CD14-positive monocyte (primary cell): ENCODE data around the gene ZNF619. TPM values are rescaled to one million over a fixed set of nuclear protein-coding genes. Genes with fewer than 3 reads are reported as not detected.

Source experiments
- DNase-seq, 3 donors: peaks; one replicate each; pipeline ENCODE4 v3.0.0-alpha.2; 2011 to 2022
- H2AFZ ChIP-seq: 2 replicates; pipeline ENCODE4 v1.6.0; 2012; ENCODE audit warnings: mild to moderate bottlenecking, low read depth, low read length, inconsistent platforms; ENCODE audit not compliant: insufficient read depth, poor library complexity, severe bottlenecking
- H3K27ac ChIP-seq, 2 donors: 1 replicate in 1 of 2; 2 replicates in 1 of 2; pipeline ENCODE4 v1.5.1; 2012 to 2013; ENCODE audit warnings: low read length in 2 of 2, control low read depth in 1 of 2, inconsistent platforms in 1 of 2, low read depth in 1 of 2, mild to moderate bottlenecking in 1 of 2
- H3K27me3 ChIP-seq, 2 donors: one replicate each; pipeline versions ENCODE4 v1.6.0 to v1.6.1; 2011 to 2013; ENCODE audit warnings: low read length in 2 of 2; ENCODE audit not compliant: control insufficient read depth in 2 of 2, insufficient read depth in 2 of 2
- H3K36me3 ChIP-seq, 2 donors: replicated peaks in 1 of 2; 1 replicate in 1 of 2; 2 replicates in 1 of 2; pipeline versions ENCODE4 v1.5.1 to v1.6.1; 2012 to 2013; ENCODE audit warnings: low read length in 2 of 2, control low read depth in 1 of 2, inconsistent platforms in 1 of 2, mild to moderate bottlenecking in 1 of 2; ENCODE audit not compliant: insufficient read depth in 2 of 2, control insufficient read depth in 1 of 2
- H3K4me1 ChIP-seq, 2 donors: 1 replicate in 1 of 2; 2 replicates in 1 of 2; pipeline versions ENCODE4 v1.5.1 to v1.6.1; 2012 to 2013; ENCODE audit warnings: low read length in 2 of 2, control low read depth in 1 of 2, inconsistent platforms in 1 of 2, mild to moderate bottlenecking in 1 of 2, moderate library complexity in 1 of 2; ENCODE audit not compliant: insufficient read depth in 2 of 2, control insufficient read depth in 1 of 2
- H3K4me2 ChIP-seq: replicated peaks from 2 replicates; pipeline ENCODE3; 2012; ENCODE audit warnings: low read length, moderate library complexity, mild to moderate bottlenecking; ENCODE audit not compliant: poor library complexity, severe bottlenecking; ENCODE audit errors: extremely low read depth
- H3K4me3 ChIP-seq, 3 experiments: fragments of 200-600 bp in 1 of 3; sonication (generic) in 1 of 3; replicated peaks in 1 of 3; 1 replicate in 2 of 3; 2 replicates in 1 of 3; pipeline ENCODE4 v1.5.1; 2011 to 2013; ENCODE audit warnings: low read length in 3 of 3, mild to moderate bottlenecking in 3 of 3, control low read depth in 2 of 3, low read depth in 2 of 3, inconsistent platforms in 1 of 3, moderate library complexity in 1 of 3
- H3K79me2 ChIP-seq: 2 replicates; pipeline ENCODE4 v1.6.0; 2012; ENCODE audit warnings: mild to moderate bottlenecking, control low read depth, inconsistent platforms, low read length, moderate library complexity; ENCODE audit not compliant: insufficient read depth
- H3K9ac ChIP-seq: 2 replicates; pipeline ENCODE4 v1.6.0; 2017; ENCODE audit warnings: low read length, mild to moderate bottlenecking; ENCODE audit not compliant: insufficient read depth, poor library complexity, severe bottlenecking
- H3K9me3 ChIP-seq, 2 donors: replicated peaks in 1 of 2; 1 replicate in 1 of 2; 2 replicates in 1 of 2; pipeline versions ENCODE4 v1.5.1 to v1.6.1; 2012 to 2013; ENCODE audit warnings: low read length in 2 of 2, control low read depth in 1 of 2; ENCODE audit not compliant: control insufficient read depth in 1 of 2, insufficient read depth in 1 of 2
- H4K20me1 ChIP-seq: 2 replicates; pipeline ENCODE4 v1.6.0; 2012; ENCODE audit warnings: mild to moderate bottlenecking, low read length, control low read depth, moderate library complexity; ENCODE audit not compliant: insufficient read depth
- H3K27ac Mint-ChIP-seq, 7 donors: one replicate each; pipeline ENCODE4 v1.8.0; 2020; ENCODE audit warnings: mild to moderate bottlenecking in 7 of 7, mixed read lengths in 7 of 7, moderate library complexity in 6 of 7, inconsistent platforms in 2 of 7
- H3K27me3 Mint-ChIP-seq, 3 donors: one replicate each; pipeline ENCODE4 v1.8.0; 2021 to 2022; ENCODE audit warnings: low read depth in 3 of 3, mild to moderate bottlenecking in 3 of 3, mixed read lengths in 3 of 3, moderate library complexity in 3 of 3, inconsistent platforms in 1 of 3
- H3K36me3 Mint-ChIP-seq, 2 donors: one replicate each; pipeline ENCODE4 v1.8.0; 2020; ENCODE audit warnings: mixed read lengths in 2 of 2, inconsistent platforms in 1 of 2, mild to moderate bottlenecking in 1 of 2
- H3K4me1 Mint-ChIP-seq: one replicate; pipeline ENCODE4 v1.8.0; 2020; ENCODE audit warnings: mild to moderate bottlenecking, mixed read lengths
- H3K4me3 Mint-ChIP-seq, 2 donors: one replicate each; pipeline ENCODE4 v1.8.0; 2020; ENCODE audit warnings: mild to moderate bottlenecking in 2 of 2, mixed read lengths in 2 of 2, moderate library complexity in 1 of 2
- H3K9me3 Mint-ChIP-seq, 7 donors: one replicate each; pipeline ENCODE4 v1.8.0; 2020 to 2022; ENCODE audit warnings: mixed read lengths in 7 of 7, mild to moderate bottlenecking in 6 of 7, moderate library complexity in 6 of 7, inconsistent platforms in 2 of 7
- WGBS: methylation state at CpG from one replicate; pipeline ENCODE4 v1.1.5; 2013; ENCODE audit warnings: missing lambda C conversion rate; ENCODE audit not compliant: insufficient coverage; 5-methylcytosine and 5-hydroxymethylcytosine counted together
- intact Hi-C, 2 donors: fragments of 100-400 bp; cut with micrococcal nuclease; formaldehyde crosslinking; loops; one replicate each; pipeline versions ENCODE4 v1.15.0 to v1.15.1; 2023
- polyA plus RNA-seq, 3 donors: library from polyadenylated mRNA; depleted of rRNA in 1 of 3; unstranded in 2 of 3; stranded (reverse) in 1 of 3; fragments of 300-500 nt in 2 of 3; fragments of >200 nt in 1 of 3; fragmentation: Illumina TruSeq in 2 of 3; gene quantifications; 1 replicate in 2 of 3; 2 replicates in 1 of 3; pipeline ENCODE4 v1.2.3, GENCODE V29; 2012 to 2021
- TF ChIP-seq, protein P1 (sequence below): fragments of 200-600 bp; IDR thresholded peaks from one replicate; pipeline ENCODE4 v1.8.0; 2022; ENCODE audit warnings: antibody characterized with exemption, mild to moderate bottlenecking

Gene ZNF619
- polyA plus RNA-seq, 3 donors, result 1.6 to 3.4 (median 1.8) TPM

DNA sequence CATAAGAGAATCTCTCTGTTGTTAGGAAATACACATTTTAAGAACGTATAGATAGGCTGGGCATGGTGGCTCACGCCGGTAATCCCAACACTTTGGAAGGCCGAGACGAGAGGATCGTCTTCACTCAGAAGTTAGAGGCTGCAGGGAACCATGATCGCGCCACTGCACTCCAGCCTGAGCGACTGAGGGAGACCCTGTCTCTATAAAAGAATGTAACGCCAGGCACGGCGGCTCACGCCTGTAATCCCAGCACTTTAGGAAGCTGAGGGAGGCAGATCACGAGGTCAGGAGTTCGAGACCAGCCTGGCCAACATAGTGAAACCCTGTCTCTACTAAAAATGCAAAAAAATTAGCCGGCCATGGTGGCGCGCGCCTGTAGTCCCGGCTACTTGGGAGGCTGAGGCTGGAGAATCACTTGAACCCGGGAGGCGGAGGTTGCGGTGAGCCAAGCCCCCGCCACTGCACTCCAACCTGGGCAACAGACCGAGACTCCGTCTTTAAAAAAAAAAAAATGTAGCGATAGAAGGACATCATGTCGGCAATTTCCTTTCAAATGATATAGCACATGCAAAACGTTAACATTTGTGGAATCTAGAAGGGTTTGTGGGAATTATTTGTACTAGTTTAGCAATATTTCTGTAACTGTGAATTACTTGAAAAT lies 20.5 kb upstream of the ZNF619 start:
- Histone ChIP-seq H3K4me2 (peak overlapping the region; percentile 84), H4K20me1 (peaks cover 12% of the 10 kb centered on the region), H3K79me2 (peaks cover 31% of the 10 kb centered on the region), H3K9me3 (no peaks in the 10 kb centered on the region), H3K4me1 (peaks cover 31 to 45% of the 10 kb centered on the region in 2 donors), H3K27ac (peak overlapping the region; percentile 52 to 86), H3K4me3 (peak overlapping the region; percentile 52 to 85 (median 66)), H3K36me3 (peaks cover 28 to 34% of the 10 kb centered on the region in 2 donors), H2AFZ (peak overlapping the region; percentile 84), H3K27me3 (no peaks in the 10 kb centered on the region), H3K9ac (peak overlapping the region; percentile 89)
- Mint-ChIP-seq H3K27ac (peak overlapping the region; percentile 90 to 95 (median 92)), H3K4me3 (peak overlapping the region; percentile 87 to 97), H3K27me3 (no peaks in the 10 kb centered on the region), H3K9me3 (no peaks in the 10 kb centered on the region), H3K4me1 (peaks cover 34% of the 10 kb centered on the region), H3K36me3 (peaks cover 25 to 33% of the 10 kb centered on the region in 2 donors)
- no peak for DNase-seq
- intact Hi-C loops, result loop anchor here (10.0 kb wide), 3 partner anchors 142 to 1508 kb away; partner anchors contain the start of genes CTNNB1 (in 1 of the 2) and ULK4 (in 1 of the 2)
- 51% methylated on average over 14 of the region's 29 CpGs for WGBS
- TF ChIP-seq, protein P1, sequence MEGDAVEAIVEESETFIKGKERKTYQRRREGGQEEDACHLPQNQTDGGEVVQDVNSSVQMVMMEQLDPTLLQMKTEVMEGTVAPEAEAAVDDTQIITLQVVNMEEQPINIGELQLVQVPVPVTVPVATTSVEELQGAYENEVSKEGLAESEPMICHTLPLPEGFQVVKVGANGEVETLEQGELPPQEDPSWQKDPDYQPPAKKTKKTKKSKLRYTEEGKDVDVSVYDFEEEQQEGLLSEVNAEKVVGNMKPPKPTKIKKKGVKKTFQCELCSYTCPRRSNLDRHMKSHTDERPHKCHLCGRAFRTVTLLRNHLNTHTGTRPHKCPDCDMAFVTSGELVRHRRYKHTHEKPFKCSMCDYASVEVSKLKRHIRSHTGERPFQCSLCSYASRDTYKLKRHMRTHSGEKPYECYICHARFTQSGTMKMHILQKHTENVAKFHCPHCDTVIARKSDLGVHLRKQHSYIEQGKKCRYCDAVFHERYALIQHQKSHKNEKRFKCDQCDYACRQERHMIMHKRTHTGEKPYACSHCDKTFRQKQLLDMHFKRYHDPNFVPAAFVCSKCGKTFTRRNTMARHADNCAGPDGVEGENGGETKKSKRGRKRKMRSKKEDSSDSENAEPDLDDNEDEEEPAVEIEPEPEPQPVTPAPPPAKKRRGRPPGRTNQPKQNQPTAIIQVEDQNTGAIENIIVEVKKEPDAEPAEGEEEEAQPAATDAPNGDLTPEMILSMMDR, result no peak

DNA sequence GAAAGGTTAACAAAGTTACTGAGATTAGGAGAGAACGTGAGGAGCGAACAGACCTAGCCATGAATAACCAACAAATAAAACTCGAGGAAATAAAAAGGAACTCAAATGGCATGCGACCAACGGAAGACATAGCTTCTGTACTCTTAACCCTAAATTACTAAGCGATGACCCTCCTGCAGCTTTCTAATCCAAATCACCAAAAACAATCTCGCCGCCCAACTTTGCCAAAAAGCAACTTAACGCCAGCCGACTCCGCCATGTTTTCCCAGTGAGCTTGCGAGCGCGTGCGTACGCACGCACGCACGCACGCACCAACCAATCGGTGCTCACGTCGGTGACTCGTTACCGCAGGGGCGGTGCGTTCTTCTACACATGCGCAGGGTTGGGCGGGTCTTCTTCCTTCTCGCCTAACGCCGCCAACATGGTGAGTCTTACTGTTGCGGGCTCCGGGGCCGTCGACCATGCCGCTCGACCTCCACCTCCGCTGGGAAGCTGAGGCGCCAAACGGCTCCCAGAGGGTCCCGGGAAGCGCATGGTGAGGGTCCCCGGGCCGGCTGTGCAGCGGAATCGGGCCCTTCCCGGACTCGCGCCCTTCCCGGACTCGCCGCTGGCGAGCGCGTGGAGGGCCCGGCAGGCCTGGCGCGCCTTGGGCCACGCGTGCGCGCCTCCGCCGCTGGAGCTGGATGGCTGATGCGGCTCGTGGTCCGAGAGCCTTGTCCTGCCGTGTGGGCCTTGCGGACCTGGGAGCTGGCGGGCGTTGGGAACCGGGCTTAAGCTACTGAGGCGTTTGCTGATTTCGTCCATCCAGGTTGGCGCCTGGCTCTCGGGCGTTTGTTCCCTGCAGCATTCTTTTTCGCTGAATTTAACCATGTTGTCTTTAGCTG lies 19.7 kb upstream of the ZNF619 start, which contains the start of gene RPL14:
Gene RPL14, plus strand, starts transcription at position 400 of the 884 bp plus-strand sequence. Its CDS starts 133 bp downstream, at position 533.
- Histone ChIP-seq H3K27ac (peak within 1 kb of the TSS; percentile 52 to 86), H3K4me2 (peak within 1 kb of the TSS; percentile 84), H4K20me1 (peaks cover 12% of the 10 kb centered on the region), H3K9ac (peak within 1 kb of the TSS; percentile 89), H3K4me1 (peaks cover 28 to 40% of the 10 kb centered on the region in 2 donors), H3K4me3 (peak within 1 kb of the TSS; percentile 52 to 85 (median 66)), H3K79me2 (peaks cover 31% of the 10 kb centered on the region), H3K27me3 (no peaks in the 10 kb centered on the region), H2AFZ (peak within 1 kb of the TSS; percentile 84), H3K36me3 (peaks cover 35 to 41% of the 10 kb centered on the region in 2 donors), H3K9me3 (no peaks in the 10 kb centered on the region)
- Mint-ChIP-seq H3K4me3 (peak within 1 kb of the TSS; percentile 87 to 97), H3K4me1 (peaks cover 28% of the 10 kb centered on the region), H3K9me3 (no peaks in the 10 kb centered on the region), H3K27me3 (no peaks in the 10 kb centered on the region), H3K36me3 (peaks cover 32 to 41% of the 10 kb centered on the region in 2 donors), H3K27ac (peak within 1 kb of the TSS; percentile 91 to 95 (median 92))
- peak; percentile 94 to 95 (median 95) for DNase-seq
- TF ChIP-seq, protein P1, result no peak
- intact Hi-C loops, result loop anchor here (10.0 kb wide), 3 partner anchors 142 to 1508 kb away; partner anchors contain the start of genes CTNNB1 (in 1 of the 2) and ULK4 (in 1 of the 2)
- under 1% methylated on average over 74 of the region's 79 CpGs for WGBS
